ENCODE measurements around the gene SETD5. TPM values are rescaled to one million over a fixed set of nuclear protein-coding genes. Genes with fewer than 3 reads are reported as not detected.

SETD5 gene
- total RNA-seq, 2 donors from 2014 or later: 102 to 131 TPM

DNA sequence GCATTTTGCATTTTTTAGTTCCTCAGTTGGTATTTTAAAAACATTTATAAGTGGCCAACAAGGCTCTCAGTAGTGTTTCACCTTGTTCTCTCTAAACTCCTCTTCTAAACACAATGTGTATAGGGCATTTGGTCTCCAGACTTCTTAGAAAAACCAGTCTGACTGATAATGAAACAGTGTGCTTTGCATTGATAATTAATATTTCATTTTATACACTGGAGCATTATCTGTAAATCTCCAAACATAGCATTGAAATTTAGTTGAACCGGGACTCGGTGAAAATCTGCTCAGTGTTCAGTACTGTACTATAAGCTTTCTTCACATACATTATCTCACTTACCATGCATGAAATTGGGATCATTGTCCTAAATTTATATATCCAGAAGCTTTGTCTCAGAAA, 53.6 kb downstream of the SETD5 start:
- no peaks in the 10 kb centered on the region for H3K9me3 ChIP-seq
- ATAC-seq (ENCODE audit: insufficient number of reproducible peaks, low FRiP score, low read depth) (no peak), DNase-seq (ENCODE audit: low spot score) (no peak)
- peaks cover 60% of the 10 kb centered on the region for H3K36me3 ChIP-seq
- no peak overlapping the region for H3K27ac ChIP-seq
- TF ChIP-seq, protein P1, sequence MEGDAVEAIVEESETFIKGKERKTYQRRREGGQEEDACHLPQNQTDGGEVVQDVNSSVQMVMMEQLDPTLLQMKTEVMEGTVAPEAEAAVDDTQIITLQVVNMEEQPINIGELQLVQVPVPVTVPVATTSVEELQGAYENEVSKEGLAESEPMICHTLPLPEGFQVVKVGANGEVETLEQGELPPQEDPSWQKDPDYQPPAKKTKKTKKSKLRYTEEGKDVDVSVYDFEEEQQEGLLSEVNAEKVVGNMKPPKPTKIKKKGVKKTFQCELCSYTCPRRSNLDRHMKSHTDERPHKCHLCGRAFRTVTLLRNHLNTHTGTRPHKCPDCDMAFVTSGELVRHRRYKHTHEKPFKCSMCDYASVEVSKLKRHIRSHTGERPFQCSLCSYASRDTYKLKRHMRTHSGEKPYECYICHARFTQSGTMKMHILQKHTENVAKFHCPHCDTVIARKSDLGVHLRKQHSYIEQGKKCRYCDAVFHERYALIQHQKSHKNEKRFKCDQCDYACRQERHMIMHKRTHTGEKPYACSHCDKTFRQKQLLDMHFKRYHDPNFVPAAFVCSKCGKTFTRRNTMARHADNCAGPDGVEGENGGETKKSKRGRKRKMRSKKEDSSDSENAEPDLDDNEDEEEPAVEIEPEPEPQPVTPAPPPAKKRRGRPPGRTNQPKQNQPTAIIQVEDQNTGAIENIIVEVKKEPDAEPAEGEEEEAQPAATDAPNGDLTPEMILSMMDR (IDR thresholded peaks at IDR 0.05): no peak
- no peaks in the 10 kb centered on the region for H3K4me1 ChIP-seq (ENCODE audit: control insufficient read depth in 1 of 2, low read depth in 2 of 2)
- no peaks in the 10 kb centered on the region for H3K27me3 ChIP-seq (replicated peaks; ENCODE audit: insufficient read depth)
- H3K4me3 ChIP-seq: no peak overlapping the region

DNA sequence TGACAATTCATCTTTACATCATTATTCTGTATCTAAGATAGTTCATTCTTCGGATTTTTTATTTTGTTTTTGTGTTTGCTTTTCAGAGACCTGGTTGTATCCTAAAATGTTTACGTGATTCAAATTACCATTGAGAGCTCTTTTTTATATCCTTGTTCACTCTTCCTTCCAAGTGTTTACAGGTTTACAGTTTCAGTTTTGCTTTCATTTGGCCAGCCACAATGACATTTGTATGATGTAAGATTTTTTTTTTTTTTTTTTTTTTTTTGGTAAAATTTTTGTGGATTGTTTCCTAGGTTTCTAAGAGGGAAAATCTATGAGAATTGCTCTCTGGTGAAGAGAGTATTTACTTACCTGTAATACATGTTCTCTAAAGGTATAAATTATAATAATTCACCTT, 55.0 kb downstream of the SETD5 start:
- Histone ChIP-seq H3K4me3 (no peak overlapping the region), H3K4me1 (ENCODE audit: control insufficient read depth in 1 of 2, low read depth in 2 of 2) (no peaks in the 10 kb centered on the region), H3K9me3 (no peaks in the 10 kb centered on the region), H3K27me3 (replicated peaks; ENCODE audit: insufficient read depth) (no peaks in the 10 kb centered on the region), H3K27ac (no peak overlapping the region), H3K36me3 (peaks cover 54% of the 10 kb centered on the region)
- DNase-seq (ENCODE audit: low spot score) (no peak), ATAC-seq (ENCODE audit: insufficient number of reproducible peaks, low FRiP score, low read depth) (no peak)
- TF ChIP-seq, protein P1 (IDR thresholded peaks at IDR 0.05): no peak

DNA sequence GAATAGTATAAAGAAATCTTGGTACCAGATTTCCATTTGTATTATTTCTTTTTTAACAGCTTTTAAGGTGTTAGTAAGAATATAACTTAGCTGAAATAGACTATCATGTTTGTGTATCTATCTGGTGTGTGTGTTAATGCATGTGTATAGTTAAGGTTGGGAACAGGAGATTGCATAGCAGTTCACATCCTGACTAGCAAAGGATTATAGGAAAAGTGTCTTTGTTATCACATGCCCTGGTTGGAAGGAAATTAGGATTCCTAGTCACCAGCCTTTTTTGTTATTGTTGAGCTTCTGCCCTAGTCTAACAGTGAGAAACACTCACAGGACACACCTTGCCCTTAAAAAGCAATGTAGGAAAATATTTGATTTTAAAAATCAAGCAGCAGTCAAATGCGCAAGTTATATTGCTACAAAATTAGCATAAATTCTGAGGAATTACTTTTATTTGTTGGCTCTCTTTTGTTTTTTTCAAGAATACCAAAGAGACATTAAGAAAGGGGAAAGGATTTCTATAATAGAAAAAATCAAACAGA, 58.2 kb downstream of the SETD5 start:
- H3K4me3 ChIP-seq: no peak overlapping the region
- no peaks in the 10 kb centered on the region for H3K9me3 ChIP-seq
- ATAC-seq (ENCODE audit: insufficient number of reproducible peaks, low FRiP score, low read depth): no peak
- peaks cover 42% of the 10 kb centered on the region for H3K36me3 ChIP-seq
- no peak for DNase-seq (ENCODE audit: low spot score)
- H3K4me1 ChIP-seq (ENCODE audit: control insufficient read depth in 1 of 2, low read depth in 2 of 2): no peaks in the 10 kb centered on the region
- H3K27me3 ChIP-seq (replicated peaks; ENCODE audit: insufficient read depth): no peaks in the 10 kb centered on the region
- TF ChIP-seq, protein P1 (IDR thresholded peaks at IDR 0.05): no peak
- H3K27ac ChIP-seq: no peak overlapping the region

DNA sequence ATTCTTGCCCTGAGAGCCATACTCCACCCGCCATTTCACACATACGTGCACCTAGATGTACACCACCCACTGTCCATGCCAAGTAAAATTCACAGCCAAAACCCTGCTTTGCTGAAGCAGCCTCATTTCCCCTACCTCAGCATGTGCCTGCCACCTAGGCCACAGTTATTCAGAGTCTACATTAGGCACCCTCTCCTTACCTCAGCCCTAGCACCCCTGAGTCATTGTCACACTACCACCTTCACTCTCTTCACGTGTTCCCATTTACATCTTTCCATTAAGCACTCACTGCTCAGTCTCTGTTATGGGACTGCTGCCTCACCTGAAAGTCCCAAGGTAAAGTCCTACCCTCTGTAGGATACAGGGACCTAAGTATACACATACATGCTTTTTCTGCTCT, 70.0 kb downstream of the SETD5 start:
- ATAC-seq (ENCODE audit: insufficient number of reproducible peaks, low FRiP score, low read depth): no peak
- DNase-seq (ENCODE audit: low spot score): no peak
- no peaks in the 10 kb centered on the region for H3K9me3 ChIP-seq
- TF ChIP-seq, protein P1 (IDR thresholded peaks at IDR 0.05): no peak
- H3K4me3 ChIP-seq: no peak overlapping the region
- no peak overlapping the region for H3K27ac ChIP-seq
- H3K36me3 ChIP-seq: peaks cover 55% of the 10 kb centered on the region
- no peaks in the 10 kb centered on the region for H3K27me3 ChIP-seq (replicated peaks; ENCODE audit: insufficient read depth)
- no peaks in the 10 kb centered on the region for H3K4me1 ChIP-seq (ENCODE audit: control insufficient read depth in 1 of 2, low read depth in 2 of 2)

DNA sequence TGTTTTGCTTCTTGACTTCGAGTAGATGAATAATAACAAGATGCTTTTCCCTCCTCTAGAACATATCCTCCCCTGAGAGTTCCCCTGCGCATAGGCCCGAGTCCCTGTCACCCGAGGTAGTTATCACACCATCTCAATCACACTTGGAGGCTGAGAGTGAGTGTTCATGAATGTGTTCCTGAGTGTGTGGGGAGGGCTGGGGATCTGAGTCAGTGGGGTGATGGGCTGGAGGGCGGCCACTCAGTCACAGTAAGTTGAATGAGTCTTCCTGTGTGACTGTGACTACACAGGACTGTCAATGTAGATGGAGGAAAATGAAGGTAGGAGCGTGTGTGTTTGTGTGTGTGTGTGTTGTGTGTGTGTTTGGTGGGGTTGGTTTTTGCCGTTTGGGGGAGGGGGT, 71.0 kb downstream of the SETD5 start:
- no peak overlapping the region for H3K27ac ChIP-seq

More for the DNA sequence above, 71.0 kb downstream of the SETD5 start:
- TF ChIP-seq, protein P1 (IDR thresholded peaks at IDR 0.05): no peak
- no peak for DNase-seq (ENCODE audit: low spot score)
- no peak overlapping the region for H3K4me3 ChIP-seq
- H3K9me3 ChIP-seq: no peaks in the 10 kb centered on the region
- H3K27me3 ChIP-seq (replicated peaks; ENCODE audit: insufficient read depth): no peaks in the 10 kb centered on the region
- H3K36me3 ChIP-seq: peaks cover 53% of the 10 kb centered on the region
- no peak for ATAC-seq (ENCODE audit: insufficient number of reproducible peaks, low FRiP score, low read depth)
- H3K4me1 ChIP-seq (ENCODE audit: control insufficient read depth in 1 of 2, low read depth in 2 of 2): no peaks in the 10 kb centered on the region

Data from thoracic aorta (tissue), 2 donors.